ENCODE data around the gene BMERB1.

- TF ChIP-seq POLR2A (IDR thresholded peaks at IDR 0.05; ENCODE audit: low read depth) (no peak), EP300 (IDR thresholded peaks at IDR 0.05) (no peak), POLR2AphosphoS5 (IDR thresholded peaks at IDR 0.05) (no peak), CTCF (IDR thresholded peaks at IDR 0.05) (no peak)
Observed at GRCh38 chr16:15422222-15422621, 12.2 kb upstream of the BMERB1 start.
